Amniotic epithelial cell (primary cell): ENCODE measurements around the gene NABP2.

Experiments
- DNase-seq: peaks from one replicate; pipeline ENCODE4 v3.0.0-alpha.2; 2010; ENCODE audit warnings: low read depth

NABP2 gene

DNA sequence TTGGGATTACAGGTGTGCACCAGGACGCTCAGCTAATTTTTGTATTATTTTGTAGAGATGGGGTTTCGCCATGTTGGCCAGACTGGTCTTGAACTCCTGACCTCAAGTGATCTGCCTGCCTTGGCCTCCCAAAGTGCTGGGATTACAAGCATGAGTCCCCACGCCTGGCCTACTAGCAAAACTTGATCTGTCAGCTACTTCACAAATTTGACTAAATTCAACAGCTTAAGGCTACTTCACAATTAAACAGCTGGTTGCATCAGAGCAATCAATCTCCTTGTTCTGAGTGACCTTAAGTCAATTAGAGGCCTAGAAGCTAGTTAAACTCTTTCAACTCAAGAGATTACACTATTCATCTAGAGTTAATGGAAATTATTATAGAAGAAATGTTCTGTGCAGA lies 54.8 kb downstream of the NABP2 start:
- no peak for DNase-seq
